ENCODE results near the gene UBXN2A. TPM values are rescaled to one million over a fixed set of nuclear protein-coding genes. Genes with fewer than 3 reads are reported as not detected.
A peak's percentile ranks its signal among the peaks of the same experiment; 100 is the strongest.

Gene UBXN2A
- polyA plus RNA-seq, 3 donors = 2.0 to 6.8 (median 5.5) TPM

- Histone ChIP-seq H3K4me3 (replicated peaks in 1 of 3; ENCODE audit: low read depth in 2 of 3, low read length in 3 of 3) (no peak overlapping the region), H3K27me3 (ENCODE audit: control insufficient read depth in 2 of 2, insufficient read depth in 2 of 2, low read length in 2 of 2) (no peaks in the 10 kb centered on the region), H3K9ac (ENCODE audit: insufficient read depth, low read length, poor library complexity, severe bottlenecking) (no peak overlapping the region), H3K9me3 (replicated peaks in 1 of 2; ENCODE audit: control insufficient read depth in 1 of 2, insufficient read depth in 1 of 2, low read length in 2 of 2) (no peaks in the 10 kb centered on the region), H3K36me3 (replicated peaks in 1 of 2; ENCODE audit: control insufficient read depth in 1 of 2, insufficient read depth in 2 of 2, low read length in 2 of 2) (peaks cover 0 to 3% of the 10 kb centered on the region in 2 donors), H3K4me2 (replicated peaks; ENCODE audit: extremely low read depth, low read length, poor library complexity, severe bottlenecking) (no peak overlapping the region), H3K4me1 (ENCODE audit: control insufficient read depth in 1 of 2, insufficient read depth in 2 of 2, low read length in 2 of 2) (no peaks in the 10 kb centered on the region), H3K79me2 (ENCODE audit: insufficient read depth, low read length) (peaks cover 84% of the 10 kb centered on the region), H4K20me1 (ENCODE audit: insufficient read depth, low read length) (peaks cover 81% of the 10 kb centered on the region), H3K27ac (ENCODE audit: low read depth in 1 of 2, low read length in 2 of 2) (no peak overlapping the region), H2AFZ (ENCODE audit: insufficient read depth, low read depth, low read length, poor library complexity, severe bottlenecking) (no peak overlapping the region)
- H3K27ac Mint-ChIP-seq = peak overlapping the region in 2 of 7 donors; percentile 23 to 46
- H3K27me3 Mint-ChIP-seq (ENCODE audit: low read depth in 3 of 3) = peaks cover 0 to 2% (median 0%) of the 10 kb centered on the region in 3 donors
- peaks cover 7 to 20% of the 10 kb centered on the region in 2 donors for H3K36me3 Mint-ChIP-seq
- no peak for DNase-seq
- H3K4me3 Mint-ChIP-seq = no peak overlapping the region
- TF ChIP-seq, protein P1, sequence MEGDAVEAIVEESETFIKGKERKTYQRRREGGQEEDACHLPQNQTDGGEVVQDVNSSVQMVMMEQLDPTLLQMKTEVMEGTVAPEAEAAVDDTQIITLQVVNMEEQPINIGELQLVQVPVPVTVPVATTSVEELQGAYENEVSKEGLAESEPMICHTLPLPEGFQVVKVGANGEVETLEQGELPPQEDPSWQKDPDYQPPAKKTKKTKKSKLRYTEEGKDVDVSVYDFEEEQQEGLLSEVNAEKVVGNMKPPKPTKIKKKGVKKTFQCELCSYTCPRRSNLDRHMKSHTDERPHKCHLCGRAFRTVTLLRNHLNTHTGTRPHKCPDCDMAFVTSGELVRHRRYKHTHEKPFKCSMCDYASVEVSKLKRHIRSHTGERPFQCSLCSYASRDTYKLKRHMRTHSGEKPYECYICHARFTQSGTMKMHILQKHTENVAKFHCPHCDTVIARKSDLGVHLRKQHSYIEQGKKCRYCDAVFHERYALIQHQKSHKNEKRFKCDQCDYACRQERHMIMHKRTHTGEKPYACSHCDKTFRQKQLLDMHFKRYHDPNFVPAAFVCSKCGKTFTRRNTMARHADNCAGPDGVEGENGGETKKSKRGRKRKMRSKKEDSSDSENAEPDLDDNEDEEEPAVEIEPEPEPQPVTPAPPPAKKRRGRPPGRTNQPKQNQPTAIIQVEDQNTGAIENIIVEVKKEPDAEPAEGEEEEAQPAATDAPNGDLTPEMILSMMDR (IDR thresholded peaks at IDR 0.05) = no peak
- no CpG with 5 or more reads among the region's 3 CpGs for WGBS (ENCODE audit: insufficient coverage)
- H3K4me1 Mint-ChIP-seq = peaks cover 16% of the 10 kb centered on the region
- H3K9me3 Mint-ChIP-seq = peaks cover 0 to 2% (median 1%) of the 10 kb centered on the region in 7 donors
- intact Hi-C loops (cut with micrococcal nuclease) = no loop called here
Measured at GRCh38 chr2:23912054-23912453, 28.2 kb upstream of the UBXN2A start.

GRCh38 chr2:23915327-23915726, 24.9 kb upstream of the UBXN2A start:
- no peaks in the 10 kb centered on the region for H3K27me3 ChIP-seq (ENCODE audit: control insufficient read depth in 2 of 2, insufficient read depth in 2 of 2, low read length in 2 of 2)
- no peaks in the 10 kb centered on the region for H3K4me1 ChIP-seq (ENCODE audit: control insufficient read depth in 1 of 2, insufficient read depth in 2 of 2, low read length in 2 of 2)
- H3K4me1 Mint-ChIP-seq = peaks cover 26% of the 10 kb centered on the region

More at GRCh38 chr2:23915327-23915726, 24.9 kb upstream of the UBXN2A start:
- WGBS (ENCODE audit: insufficient coverage) = 96% methylated on average over 5 of the region's 7 CpGs
- no peak overlapping the region for H3K27ac ChIP-seq (ENCODE audit: low read depth in 1 of 2, low read length in 2 of 2)
- H3K4me3 Mint-ChIP-seq = no peak overlapping the region
- peaks cover 9 to 32% of the 10 kb centered on the region in 2 donors for H3K36me3 Mint-ChIP-seq
- H3K9me3 Mint-ChIP-seq = no peaks in the 10 kb centered on the region
- DNase-seq = no peak
- no peak overlapping the region for H3K4me2 ChIP-seq (replicated peaks; ENCODE audit: extremely low read depth, low read length, poor library complexity, severe bottlenecking)
- peaks cover 100% of the 10 kb centered on the region for H3K79me2 ChIP-seq (ENCODE audit: insufficient read depth, low read length)
- peaks cover 100% of the 10 kb centered on the region for H4K20me1 ChIP-seq (ENCODE audit: insufficient read depth, low read length)
- intact Hi-C loops (cut with micrococcal nuclease) = no loop called here
- H3K27ac Mint-ChIP-seq = no peak overlapping the region
- TF ChIP-seq, protein P1 (IDR thresholded peaks at IDR 0.05) = no peak
- no peak overlapping the region for H3K4me3 ChIP-seq (replicated peaks in 1 of 3; ENCODE audit: low read depth in 2 of 3, low read length in 3 of 3)
- H2AFZ ChIP-seq (ENCODE audit: insufficient read depth, low read depth, low read length, poor library complexity, severe bottlenecking) = no peak overlapping the region
- no peak overlapping the region for H3K9ac ChIP-seq (ENCODE audit: insufficient read depth, low read length, poor library complexity, severe bottlenecking)
- H3K36me3 ChIP-seq (replicated peaks in 1 of 2; ENCODE audit: control insufficient read depth in 1 of 2, insufficient read depth in 2 of 2, low read length in 2 of 2) = peaks cover 0 to 3% of the 10 kb centered on the region in 2 donors
- no peaks in the 10 kb centered on the region for H3K9me3 ChIP-seq (replicated peaks in 1 of 2; ENCODE audit: control insufficient read depth in 1 of 2, insufficient read depth in 1 of 2, low read length in 2 of 2)
- H3K27me3 Mint-ChIP-seq (ENCODE audit: low read depth in 3 of 3) = peaks cover 0 to 2% (median 0%) of the 10 kb centered on the region in 3 donors

All from CD14-positive monocyte (primary cell).